ENCODE data around the gene PFDN6. TPM values are rescaled to one million over a fixed set of nuclear protein-coding genes. Genes with fewer than 3 reads are reported as not detected.
A peak's percentile ranks its signal among the peaks of the same experiment; 100 is the strongest.

Gene PFDN6
- total RNA-seq, 3 donors from 2014 or later = 37.9 to 50.1 (median 40.2) TPM

DNA sequence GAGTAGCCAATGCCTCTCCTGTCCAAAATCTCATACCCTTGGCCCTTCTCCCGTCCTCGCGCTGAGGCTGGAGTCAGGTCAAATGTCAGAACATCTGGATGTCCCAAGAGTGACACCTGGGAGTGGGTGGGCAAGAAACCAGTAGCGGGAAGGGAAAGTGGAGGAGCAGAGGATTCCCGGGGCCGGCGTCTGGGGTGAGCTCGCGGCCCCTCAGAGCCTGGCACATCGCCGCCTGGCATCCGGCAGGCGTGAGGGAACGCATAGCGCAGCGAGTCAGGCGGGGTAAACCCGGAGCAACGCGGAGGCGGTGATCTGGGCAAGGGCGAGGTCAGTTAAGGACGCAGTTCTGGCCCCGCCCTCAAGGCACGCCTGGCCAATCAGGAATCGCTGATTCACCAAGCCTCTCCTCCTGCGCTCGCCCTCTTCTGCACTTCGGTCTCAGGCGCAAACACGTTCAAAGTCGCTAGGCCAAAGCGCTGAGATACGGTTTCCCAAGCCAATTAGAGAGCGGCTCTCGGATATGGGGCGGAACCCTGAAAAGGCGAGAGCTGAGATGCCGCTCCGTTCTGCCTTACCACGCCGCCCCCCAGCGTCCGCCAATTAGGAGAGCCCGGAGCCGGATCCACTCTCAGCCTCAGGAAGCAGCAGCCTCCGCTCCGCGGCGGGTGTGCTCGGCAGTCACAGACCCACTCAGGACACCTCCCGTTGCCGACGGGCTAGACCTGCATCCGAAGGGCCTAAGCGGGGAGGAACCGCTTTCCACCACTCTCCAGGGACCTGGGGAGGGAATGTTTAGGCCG lies 40.3 kb upstream of the PFDN6 start:
- ATAC-seq (peak; percentile 95), DNase-seq (peak; percentile 98 to 99 (median 99))
- Histone ChIP-seq H3K4me1 (ENCODE audit: low read depth) (peaks cover 15% of the 10 kb centered on the region), H3K4me3 (peak overlapping the region; percentile 7), H3K36me3 (ENCODE audit: low read depth) (no peaks in the 10 kb centered on the region), H3K9me3 (no peaks in the 10 kb centered on the region)
- intact Hi-C loops (cut with DNase I, micrococcal nuclease) = loop anchor here (5.0 to 10.0 kb wide), 3 partner anchors 132 to 234 kb away; no protein-coding TSS in a partner anchor
- TF ChIP-seq, protein P1, sequence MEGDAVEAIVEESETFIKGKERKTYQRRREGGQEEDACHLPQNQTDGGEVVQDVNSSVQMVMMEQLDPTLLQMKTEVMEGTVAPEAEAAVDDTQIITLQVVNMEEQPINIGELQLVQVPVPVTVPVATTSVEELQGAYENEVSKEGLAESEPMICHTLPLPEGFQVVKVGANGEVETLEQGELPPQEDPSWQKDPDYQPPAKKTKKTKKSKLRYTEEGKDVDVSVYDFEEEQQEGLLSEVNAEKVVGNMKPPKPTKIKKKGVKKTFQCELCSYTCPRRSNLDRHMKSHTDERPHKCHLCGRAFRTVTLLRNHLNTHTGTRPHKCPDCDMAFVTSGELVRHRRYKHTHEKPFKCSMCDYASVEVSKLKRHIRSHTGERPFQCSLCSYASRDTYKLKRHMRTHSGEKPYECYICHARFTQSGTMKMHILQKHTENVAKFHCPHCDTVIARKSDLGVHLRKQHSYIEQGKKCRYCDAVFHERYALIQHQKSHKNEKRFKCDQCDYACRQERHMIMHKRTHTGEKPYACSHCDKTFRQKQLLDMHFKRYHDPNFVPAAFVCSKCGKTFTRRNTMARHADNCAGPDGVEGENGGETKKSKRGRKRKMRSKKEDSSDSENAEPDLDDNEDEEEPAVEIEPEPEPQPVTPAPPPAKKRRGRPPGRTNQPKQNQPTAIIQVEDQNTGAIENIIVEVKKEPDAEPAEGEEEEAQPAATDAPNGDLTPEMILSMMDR (IDR thresholded peaks at IDR 0.05) = no peak

DNA sequence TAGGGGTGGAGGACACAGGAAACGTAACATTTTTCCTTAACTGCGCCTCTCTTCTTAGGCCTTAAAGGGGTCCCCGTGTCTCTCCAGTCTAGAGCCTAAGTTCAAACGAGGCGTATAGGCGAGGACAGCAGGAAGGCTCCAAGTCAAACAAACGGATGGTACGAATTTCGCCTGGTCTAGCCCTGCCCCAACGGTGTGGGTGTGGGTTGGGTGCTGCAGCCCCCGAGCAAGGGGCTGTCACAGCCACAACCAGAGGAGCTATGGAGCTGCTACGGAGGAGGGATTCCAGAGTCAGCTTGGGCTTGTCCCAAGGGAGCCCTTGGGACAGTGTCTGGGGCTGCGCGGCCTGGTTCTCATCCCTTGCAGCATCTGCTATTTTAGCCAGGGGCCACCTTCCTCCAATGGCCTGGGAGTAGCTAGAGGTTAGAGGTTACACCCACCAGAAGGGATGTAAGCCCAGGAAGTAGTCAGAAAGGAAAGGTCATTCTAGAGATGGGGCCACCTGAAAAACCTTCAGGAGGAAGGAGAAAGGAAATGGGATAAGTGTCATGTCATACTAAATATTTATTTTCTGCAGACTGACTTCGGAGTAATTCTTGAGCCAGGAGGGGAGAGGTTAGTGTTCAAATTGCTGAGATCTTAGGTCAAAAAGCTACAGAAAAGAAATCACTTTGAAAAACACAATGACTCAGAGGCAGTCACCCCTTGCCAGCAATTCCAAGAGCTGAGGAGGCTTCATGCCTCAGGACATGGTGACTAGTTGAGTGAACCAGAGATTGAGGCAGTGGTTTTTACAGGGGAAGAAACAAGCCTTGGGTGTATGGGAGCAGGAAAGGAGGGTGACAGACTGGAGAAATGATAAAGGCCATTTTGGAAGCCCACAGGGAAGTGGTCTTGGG lies 39.4 kb upstream of the PFDN6 start:
- intact Hi-C loops (cut with DNase I, micrococcal nuclease) = loop anchor here (5.0 to 10.0 kb wide), 3 partner anchors 133 to 235 kb away; no protein-coding TSS in a partner anchor
- no peaks in the 10 kb centered on the region for H3K9me3 ChIP-seq
- no peak overlapping the region for H3K4me3 ChIP-seq
- ATAC-seq (peak; percentile 0), DNase-seq (peak; percentile 17 to 53 (median 37))
- no peaks in the 10 kb centered on the region for H3K36me3 ChIP-seq (ENCODE audit: low read depth)
- peaks cover 15% of the 10 kb centered on the region for H3K4me1 ChIP-seq (ENCODE audit: low read depth)
- TF ChIP-seq, protein P1 (IDR thresholded peaks at IDR 0.05) = no peak

DNA sequence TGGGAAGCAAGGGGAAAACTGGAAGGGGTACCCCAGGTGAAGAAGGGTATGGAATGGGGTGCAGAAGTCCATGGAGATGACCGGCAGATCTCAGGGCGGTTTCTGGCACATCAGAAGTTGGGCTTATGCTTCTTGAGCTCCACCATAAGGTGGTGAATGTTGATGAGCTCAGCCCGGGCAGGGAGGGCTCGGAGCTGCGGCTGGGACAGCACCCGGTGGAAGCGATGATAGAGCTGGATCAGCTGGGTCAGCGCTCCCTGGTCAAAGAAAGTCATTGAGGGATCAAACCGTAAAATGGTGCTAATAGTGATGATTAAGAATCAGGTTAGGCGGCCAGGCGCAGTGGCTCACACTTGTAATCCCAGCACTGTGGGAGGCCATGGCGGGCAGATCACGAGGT lies 38.7 kb upstream of the PFDN6 start:
- intact Hi-C loops (cut with DNase I, micrococcal nuclease) = no loop called here
- TF ChIP-seq, protein P1 (IDR thresholded peaks at IDR 0.05) = no peak

DNA sequence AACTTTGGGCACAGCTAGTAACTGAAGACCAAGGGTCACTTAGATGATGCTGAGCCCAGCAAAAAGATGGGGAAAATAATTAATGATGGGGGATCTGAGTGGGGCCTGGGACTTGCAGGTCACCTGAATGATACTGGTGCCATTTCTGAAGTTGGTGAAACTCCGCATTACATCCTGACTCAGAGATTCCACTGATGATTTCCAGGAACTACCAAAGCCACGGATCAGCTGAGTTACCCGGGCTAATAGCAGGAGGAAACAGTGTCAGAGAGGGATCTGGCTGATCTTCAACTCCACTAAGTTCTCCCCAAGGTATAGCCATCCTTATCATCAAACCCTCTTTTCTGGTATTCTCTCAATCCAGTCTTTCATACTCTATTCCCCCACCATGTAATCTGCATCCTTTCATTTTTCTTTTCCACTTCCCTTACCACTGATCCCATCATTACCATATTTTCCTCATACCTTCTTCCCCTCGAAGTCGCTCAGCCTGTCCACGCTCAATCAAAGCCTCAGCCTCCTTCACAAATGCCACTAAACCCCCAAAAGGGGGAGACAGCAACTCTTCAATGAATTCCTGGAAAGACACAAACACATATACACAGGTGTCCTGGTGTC lies 37.9 kb upstream of the PFDN6 start:
- intact Hi-C loops (cut with DNase I, micrococcal nuclease) = no loop called here
- no peaks in the 10 kb centered on the region for H3K36me3 ChIP-seq (ENCODE audit: low read depth)
- H3K9me3 ChIP-seq = no peaks in the 10 kb centered on the region
- ATAC-seq = no peak
- TF ChIP-seq, protein P1 (IDR thresholded peaks at IDR 0.05) = no peak
- no peak overlapping the region for H3K4me3 ChIP-seq
- DNase-seq = no peak
- peaks cover 15% of the 10 kb centered on the region for H3K4me1 ChIP-seq (ENCODE audit: low read depth)

More for the DNA sequence above, 38.7 kb upstream of the PFDN6 start:
- no peaks in the 10 kb centered on the region for H3K9me3 ChIP-seq
- H3K4me1 ChIP-seq (ENCODE audit: low read depth) = peaks cover 15% of the 10 kb centered on the region
- H3K36me3 ChIP-seq (ENCODE audit: low read depth) = no peaks in the 10 kb centered on the region
- ATAC-seq (no peak), DNase-seq (no peak)
- no peak overlapping the region for H3K4me3 ChIP-seq

DNA sequence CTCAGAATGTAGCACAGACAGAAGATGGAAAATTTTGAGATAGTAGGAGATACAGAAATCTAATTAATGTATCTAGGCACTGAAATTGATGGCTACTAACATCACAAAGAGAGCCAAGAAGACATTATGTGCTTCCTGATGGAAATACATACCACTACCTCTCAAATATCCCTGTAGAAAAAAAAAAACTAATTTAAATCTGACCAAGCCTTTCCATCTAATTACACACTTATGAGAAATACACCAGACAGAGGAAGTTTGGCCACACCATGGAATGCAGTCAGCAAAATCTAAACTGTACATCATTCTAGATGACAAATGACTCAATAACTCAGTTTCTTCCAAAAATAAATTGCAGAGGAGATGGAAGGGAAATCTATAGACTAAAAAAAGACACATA lies 36.6 kb upstream of the PFDN6 start:
- Histone ChIP-seq H3K4me1 (ENCODE audit: low read depth) (peaks cover 15% of the 10 kb centered on the region), H3K36me3 (ENCODE audit: low read depth) (no peaks in the 10 kb centered on the region), H3K4me3 (no peak overlapping the region), H3K9me3 (no peaks in the 10 kb centered on the region)
- TF ChIP-seq, protein P1 (IDR thresholded peaks at IDR 0.05) = no peak
- intact Hi-C loops (cut with DNase I, micrococcal nuclease) = no loop called here
- DNase-seq (no peak), ATAC-seq (no peak)
